ENCODE data around the gene HSPB6.

DNA sequence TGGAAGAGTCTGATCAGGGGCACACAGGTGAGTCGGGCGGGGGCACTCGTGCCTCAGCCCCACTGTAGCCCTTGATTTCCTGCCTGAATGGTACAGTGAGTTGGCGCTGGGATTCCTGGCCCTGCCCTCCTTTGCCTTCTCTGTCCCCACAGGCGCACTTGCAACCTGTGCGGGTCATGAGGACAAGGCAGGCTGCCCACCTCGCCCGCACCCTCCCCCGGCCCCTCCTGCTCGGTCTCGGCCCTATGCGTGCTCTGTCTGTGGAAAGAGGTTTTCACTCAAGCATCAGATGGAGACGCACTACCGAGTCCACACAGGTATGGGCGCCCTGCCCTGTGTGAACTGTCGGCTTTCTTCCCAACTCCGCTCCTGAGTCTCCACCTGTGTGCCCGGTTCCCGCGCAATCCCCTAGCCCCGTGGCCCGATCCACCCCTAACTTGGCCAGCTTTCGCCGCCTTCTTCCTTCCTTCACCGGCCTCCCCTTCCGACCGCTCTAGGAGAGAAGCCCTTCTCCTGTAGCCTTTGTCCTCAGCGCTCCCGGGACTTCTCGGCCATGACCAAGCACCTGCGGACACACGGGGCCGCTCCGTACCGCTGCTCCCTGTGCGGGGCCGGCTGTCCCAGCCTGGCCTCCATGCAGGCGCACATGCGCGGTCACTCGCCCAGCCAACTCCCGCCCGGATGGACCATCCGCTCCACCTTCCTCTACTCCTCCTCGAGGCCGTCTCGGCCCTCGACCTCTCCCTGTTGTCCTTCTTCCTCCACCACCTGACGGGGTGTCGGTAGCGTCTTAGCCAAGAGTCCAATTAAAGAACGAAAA is 40.6 kb downstream of the HSPB6 start:
- TF ChIP-seq CTCF (IDR thresholded peaks at IDR 0.05; ENCODE audit: low read depth, low read length) (no peak), EZH2phosphoT487 (IDR thresholded peaks at IDR 0.05; ENCODE audit: low read depth) (no peak)
